HTR-8/SVneo (cell line): Measurements from ENCODE around the gene MYRIP.
"Not testable (repeated sequence)": the region's sequence is repeated elsewhere in the genome, so short reads cannot be mapped to it uniquely, and the experiment has no call there.

Source experiments
- DNase-seq: peaks from one replicate; pipeline ENCODE4 v3.0.0; 2011; ENCODE audit warnings: low spot score, mixed read lengths; ENCODE audit not compliant: insufficient read length
- FAIRE-seq: peaks from 2 replicates; lab custom pipeline; 2011; peaks lifted over from hg19 to GRCh38; lab: Jason Lieb, UNC

The MYRIP gene

GRCh38 chr3:40070816-40071215, 261.4 kb downstream of the MYRIP start:
- DNase-seq (no peak), FAIRE-seq (no peak)

GRCh38 chr3:40071683-40072238, 262.4 kb downstream of the MYRIP start:
- no peak for DNase-seq
- no peak for FAIRE-seq

GRCh38 chr3:40073310-40074007, 264.1 kb downstream of the MYRIP start:
- no peak for DNase-seq
- no peak for FAIRE-seq

DNA sequence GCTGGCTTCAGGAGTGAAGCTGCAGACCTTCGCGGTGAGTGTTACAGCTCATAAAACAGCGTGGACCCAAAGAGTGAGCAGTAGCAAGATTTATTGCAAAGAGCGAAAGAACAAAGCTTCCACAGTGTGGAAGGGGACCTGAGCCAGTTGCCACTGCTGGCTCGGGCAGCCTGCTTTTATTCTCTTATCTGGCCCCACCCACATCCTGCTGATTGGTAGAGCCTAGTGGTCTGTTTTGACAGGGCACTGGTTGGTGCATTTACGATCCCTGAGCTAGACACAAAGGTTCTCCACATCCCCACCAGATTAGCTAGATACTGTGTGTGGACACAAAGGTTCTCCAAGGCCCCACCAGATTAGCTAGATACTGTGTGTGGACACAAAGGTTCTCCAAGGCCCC, 267.7 kb downstream of the MYRIP start:
- FAIRE-seq, DNase-seq: not testable (repeated sequence)

DNA sequence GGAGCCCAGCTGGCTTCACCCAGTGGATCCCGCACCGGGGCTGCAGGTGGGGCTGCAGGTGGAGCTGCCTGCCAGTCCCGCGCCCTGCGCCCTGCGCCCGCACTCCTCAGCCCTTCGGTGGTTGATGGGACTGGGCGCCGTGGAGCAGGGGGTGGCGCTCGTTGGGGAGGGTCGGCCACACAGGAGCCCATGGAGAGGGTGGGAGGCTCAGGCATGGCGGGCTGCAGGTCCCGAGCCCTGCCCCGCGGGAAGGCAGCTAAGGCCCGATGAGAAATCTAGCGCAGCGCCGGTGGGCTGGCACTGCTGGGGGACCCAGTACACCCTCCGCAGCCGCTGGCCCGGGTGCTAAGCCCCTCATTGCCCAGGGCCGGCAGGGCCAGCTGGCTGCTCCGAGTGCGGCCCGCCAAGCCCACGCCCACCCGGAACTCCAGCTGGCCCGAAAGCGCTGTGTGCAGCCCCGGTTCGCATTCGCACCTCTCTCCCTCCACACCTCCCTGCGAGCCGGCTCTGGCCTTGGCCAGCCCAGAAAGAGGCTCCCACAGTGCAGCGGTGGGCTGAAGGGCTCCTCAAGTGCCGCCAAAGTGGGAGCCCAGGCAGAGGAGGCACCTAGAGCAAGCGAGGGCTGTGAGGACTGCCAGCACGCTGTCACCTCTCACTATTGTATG, 268.6 kb downstream of the MYRIP start:
- not testable (repeated sequence) for FAIRE-seq, DNase-seq

- FAIRE-seq (no peak), DNase-seq (no peak)
These were observed 269.2 kb downstream of the MYRIP start for GRCh38 chr3:40078590-40078989.

- DNase-seq (no peak), FAIRE-seq (no peak)
These were observed 269.9 kb downstream of the MYRIP start for GRCh38 chr3:40079203-40079846.

- DNase-seq (no peak), FAIRE-seq (no peak)
These were observed 270.4 kb downstream of the MYRIP start for GRCh38 chr3:40079847-40080240.

DNA sequence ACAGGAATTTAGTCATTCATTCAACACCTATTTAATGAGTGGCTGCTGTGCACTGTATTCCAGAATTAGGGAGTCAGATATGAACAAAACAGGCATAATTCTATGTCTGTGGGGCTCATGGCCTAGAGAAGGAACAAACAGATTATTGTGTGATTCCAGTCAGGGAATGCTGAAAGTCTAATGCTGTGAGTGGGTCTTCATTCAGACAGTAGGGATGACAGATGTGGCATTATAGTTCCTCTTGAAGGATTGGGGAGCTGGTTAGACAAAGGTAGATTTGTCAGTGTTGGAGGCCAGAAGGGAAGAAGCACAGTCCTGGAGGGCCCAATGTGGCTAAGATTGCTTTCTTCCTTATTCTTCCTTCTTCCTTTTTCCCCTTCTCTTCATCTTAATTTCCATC, 273.7 kb downstream of the MYRIP start:
- DNase-seq (no peak), FAIRE-seq (no peak)

DNA sequence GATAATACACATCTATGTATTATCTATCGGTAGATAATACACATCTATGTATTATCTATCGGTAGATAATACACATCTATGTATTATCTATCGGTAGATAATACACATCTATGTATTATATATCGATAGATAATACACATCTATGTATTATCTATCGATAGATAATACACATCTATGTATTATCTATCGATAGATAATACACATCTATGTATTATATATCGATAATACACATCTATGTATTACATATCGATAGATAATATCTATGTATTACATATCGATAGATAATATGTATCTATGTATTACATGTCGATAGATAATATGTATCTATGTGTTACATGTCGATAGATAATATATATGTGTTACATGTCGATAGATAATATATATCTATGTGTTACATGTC, 275.0 kb downstream of the MYRIP start:
- FAIRE-seq, DNase-seq: not testable (repeated sequence)

DNA sequence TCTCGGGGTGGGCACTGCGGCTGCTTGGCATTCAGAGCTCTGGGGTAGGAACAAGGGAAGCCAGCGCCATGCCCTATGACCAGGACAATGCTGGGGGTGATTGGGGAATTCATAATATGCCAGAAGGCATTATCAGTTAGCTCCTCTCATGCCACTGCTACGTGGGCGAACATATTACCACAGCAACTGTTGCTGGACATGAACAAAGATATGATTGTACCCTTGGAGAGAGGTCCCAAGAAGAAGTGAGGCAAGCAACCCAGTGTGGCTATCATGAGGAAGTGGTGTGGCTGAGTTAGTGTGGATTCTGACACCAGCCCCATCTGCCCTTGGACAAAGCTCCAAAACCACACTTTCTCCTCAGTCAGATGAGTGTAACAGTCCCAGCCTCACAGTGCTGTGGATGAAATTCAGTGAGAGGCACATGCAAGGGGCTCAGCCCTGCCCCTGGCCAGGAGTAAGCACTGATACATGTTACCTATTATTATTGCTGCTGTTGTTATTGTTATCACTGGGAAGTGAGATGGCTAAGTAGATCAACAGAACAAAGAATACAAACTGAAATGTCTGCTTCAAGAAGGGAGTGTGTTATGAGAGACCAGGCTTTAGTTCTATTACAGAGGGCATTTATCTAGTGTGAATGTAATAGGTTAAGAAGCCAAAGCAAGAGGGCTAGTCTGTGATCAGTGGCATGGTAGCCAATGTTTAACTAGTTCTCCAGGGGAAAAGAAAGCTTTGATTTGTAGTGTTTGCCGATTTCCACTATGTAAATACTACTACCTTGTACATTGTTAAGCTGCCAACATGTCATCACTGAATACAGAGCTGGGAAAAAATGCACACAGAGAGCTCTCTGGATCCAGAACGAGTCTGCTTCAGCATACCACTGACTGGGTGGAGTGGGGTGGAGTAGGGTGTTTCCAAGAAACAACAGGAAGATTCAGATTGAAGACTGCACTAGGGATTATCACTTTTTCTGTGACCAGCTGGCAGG, 277.8 kb downstream of the MYRIP start:
- no peak for DNase-seq
- no peak for FAIRE-seq

DNA sequence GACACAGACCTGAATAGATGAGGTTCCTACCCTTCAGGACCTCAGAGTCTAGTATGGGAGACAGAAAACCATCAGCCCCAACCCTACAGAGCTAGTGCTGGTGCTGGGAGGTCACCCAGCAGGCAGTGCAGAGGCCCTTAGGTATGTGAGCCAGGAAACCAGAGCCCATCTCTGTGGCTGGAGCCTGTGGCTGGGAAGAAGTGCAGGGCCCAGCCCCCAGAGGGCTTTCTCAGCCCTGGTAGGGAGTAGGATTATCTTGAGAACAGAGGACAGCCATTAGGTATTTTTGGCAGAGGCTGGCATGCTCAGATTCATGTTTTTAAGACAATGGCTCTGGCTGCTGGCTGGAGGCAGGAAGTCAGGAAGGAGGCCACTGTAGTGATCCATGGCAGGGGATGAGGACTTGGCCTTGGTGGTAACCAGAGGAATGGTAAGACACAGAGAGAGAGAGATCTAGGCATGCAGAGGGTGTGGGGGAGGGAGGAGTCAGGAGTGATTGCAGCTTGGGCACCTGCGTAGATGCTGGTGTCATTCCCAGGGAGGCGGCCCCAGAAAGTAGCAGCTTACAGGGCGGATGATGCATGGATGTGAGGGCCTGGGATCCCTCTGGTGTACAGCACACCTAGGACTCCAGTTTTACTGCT, 279.2 kb downstream of the MYRIP start:
- FAIRE-seq = no peak
- no peak for DNase-seq

DNA sequence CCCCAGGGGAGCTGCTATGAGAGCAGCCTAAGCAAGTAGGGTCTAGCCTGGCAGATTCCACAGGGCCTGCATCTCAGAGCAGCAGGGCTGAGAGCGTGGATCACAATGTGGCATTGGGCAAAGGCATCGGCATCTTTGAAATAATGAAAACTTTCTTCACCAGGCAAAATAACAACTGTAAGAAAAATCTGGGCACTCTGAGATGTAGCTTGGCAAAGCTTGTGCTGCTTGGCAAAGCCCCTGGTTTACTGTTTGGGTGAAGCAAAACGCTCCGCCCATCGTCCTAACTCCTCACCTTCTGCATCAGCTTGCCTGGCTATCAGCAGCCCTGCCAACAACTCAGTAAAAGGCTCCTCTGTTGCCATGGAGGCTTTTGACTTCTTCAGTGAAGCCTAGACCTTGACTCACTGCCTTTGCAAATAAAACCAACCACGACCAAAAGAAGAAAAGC, 287.3 kb downstream of the MYRIP start:
- DNase-seq (no peak), FAIRE-seq (no peak)

- FAIRE-seq (no peak), DNase-seq (no peak)
These were observed 288.0 kb downstream of the MYRIP start for GRCh38 chr3:40097131-40098117.

DNA sequence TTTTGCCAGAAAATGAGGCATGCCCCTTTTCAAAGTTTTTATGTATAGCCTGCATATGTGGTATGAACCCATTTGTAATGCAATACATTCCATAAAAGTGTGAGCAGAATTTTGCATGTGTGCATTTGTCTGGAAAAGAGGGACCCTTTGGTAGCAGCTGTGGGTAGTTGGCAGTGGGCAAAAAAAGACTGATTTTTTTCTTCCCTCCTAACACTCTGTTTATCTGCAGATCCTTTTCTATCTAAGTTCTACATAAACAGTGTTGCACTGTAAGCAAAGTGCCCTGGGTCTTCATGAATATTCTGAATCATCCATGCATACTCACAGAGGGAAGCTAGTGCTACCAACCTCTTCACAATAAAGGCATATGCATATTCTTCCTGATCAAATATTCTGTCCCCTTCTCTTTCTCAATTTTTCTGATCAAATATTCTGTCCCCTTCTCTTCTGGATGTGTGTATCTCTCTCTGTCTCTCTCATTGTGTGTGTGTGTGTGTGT, 288.9 kb downstream of the MYRIP start:
- FAIRE-seq (no peak), DNase-seq (no peak)

- FAIRE-seq = no peak
- DNase-seq = no peak
These were observed 290.5 kb downstream of the MYRIP start for GRCh38 chr3:40099871-40100270.

- FAIRE-seq (no peak), DNase-seq (no peak)
These were observed 292.8 kb downstream of the MYRIP start for GRCh38 chr3:40102182-40102581.

DNA sequence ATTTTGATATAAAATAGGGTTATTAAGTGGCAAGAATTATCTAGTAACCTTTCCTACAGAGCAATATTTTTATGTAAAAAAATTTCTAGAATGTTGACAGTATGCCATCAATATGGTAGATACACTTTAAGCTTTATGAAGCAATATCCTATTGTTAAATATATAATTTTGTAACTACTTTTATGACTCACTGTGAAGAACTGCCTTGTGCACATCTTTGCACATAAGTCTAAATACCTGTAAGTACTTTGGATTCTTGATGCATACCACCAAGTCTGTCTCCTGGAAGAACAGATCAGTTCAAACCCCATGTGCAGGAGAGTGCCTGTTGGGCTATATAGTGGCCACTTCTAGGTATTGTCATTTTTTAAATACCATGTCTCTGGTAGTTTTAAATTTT, 294.4 kb downstream of the MYRIP start:
- FAIRE-seq (no peak), DNase-seq (no peak)
